Fibroblast of pulmonary artery (primary cell): ENCODE data around the gene SUCLG2.
"Not testable (repeated sequence)": the region's sequence is repeated elsewhere in the genome, so short reads cannot be mapped to it uniquely, and the experiment has no call there.

ENCODE experiments used
- DNase-seq: peaks from one replicate; pipeline ENCODE4 v3.0.0-alpha.2; 2010; ENCODE audit warnings: low read depth
- H3K4me3 ChIP-seq: replicated peaks from 2 replicates; pipeline ENCODE4 v1.5.1; 2011; ENCODE audit warnings: low read depth, mild to moderate bottlenecking, control low read depth, low read length, moderate library complexity
- TF ChIP-seq, protein P1 (sequence below): IDR thresholded peaks from 2 replicates; pipeline ENCODE4 v1.5.1; 2011; ENCODE audit warnings: mild to moderate bottlenecking, control low read depth, low read length, inconsistent platforms; ENCODE audit errors: missing control alignments

Gene SUCLG2

DNA sequence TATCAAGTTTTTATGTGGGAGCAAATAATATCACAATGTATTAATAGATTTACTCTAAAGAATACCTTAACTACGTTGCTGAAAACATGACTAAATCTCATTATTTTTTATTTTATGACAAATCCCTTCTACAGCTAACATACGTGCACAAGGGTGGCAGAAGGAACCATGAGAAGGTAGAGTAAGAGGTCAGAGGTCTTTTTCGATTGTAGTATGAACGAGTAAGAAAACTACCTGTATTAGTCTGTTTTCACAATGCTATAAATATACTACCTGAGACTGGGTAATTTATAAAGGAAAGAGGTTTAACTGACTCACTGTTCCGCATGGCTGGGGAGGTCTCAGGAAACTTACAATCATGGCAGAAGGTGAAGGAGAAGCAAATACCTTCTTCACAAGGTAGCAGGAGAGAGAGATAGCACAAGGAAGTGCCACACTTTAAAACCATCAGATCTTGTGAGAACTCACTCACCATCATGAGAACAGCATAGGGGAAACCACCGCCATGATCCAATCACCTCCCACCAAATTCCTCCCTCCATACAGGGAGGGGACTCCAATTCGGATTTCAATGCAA, 95.3 kb downstream of the SUCLG2 start:
- DNase-seq = no peak
- TF ChIP-seq, protein P1, sequence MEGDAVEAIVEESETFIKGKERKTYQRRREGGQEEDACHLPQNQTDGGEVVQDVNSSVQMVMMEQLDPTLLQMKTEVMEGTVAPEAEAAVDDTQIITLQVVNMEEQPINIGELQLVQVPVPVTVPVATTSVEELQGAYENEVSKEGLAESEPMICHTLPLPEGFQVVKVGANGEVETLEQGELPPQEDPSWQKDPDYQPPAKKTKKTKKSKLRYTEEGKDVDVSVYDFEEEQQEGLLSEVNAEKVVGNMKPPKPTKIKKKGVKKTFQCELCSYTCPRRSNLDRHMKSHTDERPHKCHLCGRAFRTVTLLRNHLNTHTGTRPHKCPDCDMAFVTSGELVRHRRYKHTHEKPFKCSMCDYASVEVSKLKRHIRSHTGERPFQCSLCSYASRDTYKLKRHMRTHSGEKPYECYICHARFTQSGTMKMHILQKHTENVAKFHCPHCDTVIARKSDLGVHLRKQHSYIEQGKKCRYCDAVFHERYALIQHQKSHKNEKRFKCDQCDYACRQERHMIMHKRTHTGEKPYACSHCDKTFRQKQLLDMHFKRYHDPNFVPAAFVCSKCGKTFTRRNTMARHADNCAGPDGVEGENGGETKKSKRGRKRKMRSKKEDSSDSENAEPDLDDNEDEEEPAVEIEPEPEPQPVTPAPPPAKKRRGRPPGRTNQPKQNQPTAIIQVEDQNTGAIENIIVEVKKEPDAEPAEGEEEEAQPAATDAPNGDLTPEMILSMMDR = no peak
- no peak overlapping the region for H3K4me3 ChIP-seq

GRCh38 chr3:67558426-67558825, 96.0 kb downstream of the SUCLG2 start:
- H3K4me3 ChIP-seq = no peak overlapping the region
- TF ChIP-seq, protein P1 = no peak
- peak; percentile 78 for DNase-seq

DNA sequence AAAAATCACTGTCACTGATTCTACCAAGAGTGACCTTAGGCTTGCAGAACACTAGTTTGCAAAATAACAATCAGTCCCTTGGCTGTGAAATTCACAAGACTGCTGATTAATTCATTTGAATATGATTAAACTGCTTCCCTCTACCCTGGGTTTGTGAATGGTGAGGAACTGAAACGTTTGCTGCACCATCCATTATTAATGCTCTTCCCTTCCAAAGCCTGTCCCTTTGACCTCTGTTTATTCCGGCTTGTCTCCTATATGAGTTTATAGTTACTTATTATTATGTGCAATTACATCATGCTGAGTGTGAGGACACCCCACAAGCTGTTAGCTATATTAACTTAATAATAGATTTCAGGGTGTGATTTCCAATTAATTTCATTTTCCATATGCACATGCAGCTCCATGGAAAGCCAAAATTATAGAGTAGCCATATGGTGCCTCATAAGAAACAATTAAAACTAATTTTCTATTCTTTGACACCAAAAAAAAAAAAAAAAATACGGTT, 96.5 kb downstream of the SUCLG2 start:
- H3K4me3 ChIP-seq = no peak overlapping the region
- DNase-seq = no peak
- TF ChIP-seq, protein P1 = no peak

DNA sequence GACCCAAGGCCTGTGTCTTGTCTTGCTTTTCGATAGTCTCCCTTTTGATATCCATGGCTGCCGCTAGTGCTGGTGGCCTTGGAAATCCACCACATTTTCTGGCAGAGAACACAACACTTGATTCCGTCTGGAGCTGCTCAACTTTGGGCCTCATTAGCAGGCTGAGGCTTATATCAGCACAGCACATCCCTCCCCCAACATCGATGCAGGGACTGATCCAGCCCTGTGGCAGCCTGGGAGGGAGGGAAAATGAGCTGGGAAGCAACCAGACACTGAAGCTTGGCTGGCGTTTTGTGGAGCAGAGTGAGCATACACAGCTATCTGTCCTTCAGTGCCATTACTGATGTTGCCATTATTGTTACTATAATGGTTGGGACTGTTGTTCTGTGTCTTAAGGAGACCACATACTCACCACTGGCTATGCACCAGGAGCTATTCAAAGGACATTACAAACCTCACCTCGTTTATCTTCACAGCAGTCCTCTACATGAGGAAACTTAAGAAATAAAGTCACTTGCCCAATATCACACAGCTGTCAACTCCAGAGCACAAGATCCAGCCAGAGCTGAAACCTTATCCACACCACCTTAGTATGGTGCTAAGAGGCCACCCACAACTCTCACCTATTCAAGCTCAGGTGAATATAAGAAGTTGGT, 102.9 kb downstream of the SUCLG2 start:
- no peak overlapping the region for H3K4me3 ChIP-seq
- TF ChIP-seq, protein P1 = no peak
- no peak for DNase-seq

- DNase-seq = no peak
- H3K4me3 ChIP-seq = no peak overlapping the region
- TF ChIP-seq, protein P1 = no peak
These were observed 103.9 kb downstream of the SUCLG2 start for GRCh38 chr3:67550541-67550940.

- not testable (repeated sequence) for DNase-seq
These were observed 111.7 kb downstream of the SUCLG2 start for GRCh38 chr3:67542502-67543250.

GRCh38 chr3:67540198-67540894, 114.1 kb downstream of the SUCLG2 start:
- TF ChIP-seq, protein P1 = no peak
- no peak overlapping the region for H3K4me3 ChIP-seq
- no peak for DNase-seq

More at GRCh38 chr3:67542502-67543250, 111.7 kb downstream of the SUCLG2 start:
- not testable (repeated sequence) for H3K4me3 ChIP-seq

GRCh38 chr3:67537203-67537602, 117.2 kb downstream of the SUCLG2 start:
- not testable (repeated sequence) for DNase-seq, H3K4me3 ChIP-seq
